ENCODE data around the gene DIAPH2.

DIAPH2 gene

DNA sequence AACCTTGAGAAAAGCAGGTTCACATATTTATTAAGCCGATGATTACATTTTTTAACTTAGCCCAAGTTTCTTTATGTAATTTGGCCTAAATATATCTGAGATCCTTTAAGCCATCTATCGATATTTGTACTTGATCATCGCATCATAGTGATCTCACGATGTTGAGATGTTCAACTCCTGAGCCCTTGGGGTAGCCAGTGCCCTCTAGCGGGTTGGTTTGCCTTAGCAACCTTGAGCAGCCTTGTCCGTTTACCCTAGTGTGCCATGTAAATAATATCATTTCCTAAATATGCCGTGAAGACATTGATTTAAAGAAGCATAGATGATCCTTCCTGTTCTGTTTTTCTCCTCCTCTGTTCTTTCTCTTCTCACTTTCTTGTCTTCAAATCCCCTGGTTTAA, 631.3 kb downstream of the DIAPH2 start:
- DNase-seq = no peak

DNA sequence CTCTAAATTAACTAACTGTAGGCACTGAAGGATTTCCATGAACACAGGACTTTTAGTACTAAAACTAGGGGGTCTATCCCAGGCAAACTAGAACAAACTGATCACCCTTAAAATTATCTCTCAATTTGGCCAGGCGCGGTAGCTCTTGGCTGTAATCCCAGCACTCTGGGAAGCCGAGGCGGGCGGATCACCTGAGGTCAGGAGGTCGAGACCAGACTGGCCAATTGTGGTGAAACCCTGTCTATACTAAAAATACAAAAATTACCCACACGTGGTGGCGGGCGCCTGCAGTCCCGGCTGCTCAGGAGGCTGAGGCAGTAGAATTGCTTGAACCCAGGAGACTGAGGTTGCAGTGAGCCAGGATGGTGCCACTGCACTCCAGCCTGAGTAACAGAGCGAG, 635.7 kb downstream of the DIAPH2 start:
- DNase-seq = no peak

DNA sequence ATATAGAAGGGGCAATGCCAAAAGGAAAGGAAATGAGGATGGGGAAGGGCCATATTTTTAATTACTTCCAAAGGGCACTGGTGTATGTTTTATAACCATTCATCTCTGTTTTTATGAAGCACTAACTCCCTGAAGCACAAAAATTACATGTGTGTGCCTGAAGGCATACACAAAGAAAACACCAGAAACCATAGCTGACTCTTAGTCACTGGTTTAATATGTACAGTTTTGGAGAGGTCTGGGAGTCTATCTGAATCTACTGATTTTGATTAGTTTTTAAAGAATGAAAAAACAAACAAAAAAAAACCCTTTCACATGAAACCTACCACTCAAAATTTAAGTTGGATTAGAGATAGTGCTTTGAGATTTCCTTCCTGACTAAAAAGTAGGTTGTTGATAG, 637.8 kb downstream of the DIAPH2 start:
- DNase-seq = no peak

DNA sequence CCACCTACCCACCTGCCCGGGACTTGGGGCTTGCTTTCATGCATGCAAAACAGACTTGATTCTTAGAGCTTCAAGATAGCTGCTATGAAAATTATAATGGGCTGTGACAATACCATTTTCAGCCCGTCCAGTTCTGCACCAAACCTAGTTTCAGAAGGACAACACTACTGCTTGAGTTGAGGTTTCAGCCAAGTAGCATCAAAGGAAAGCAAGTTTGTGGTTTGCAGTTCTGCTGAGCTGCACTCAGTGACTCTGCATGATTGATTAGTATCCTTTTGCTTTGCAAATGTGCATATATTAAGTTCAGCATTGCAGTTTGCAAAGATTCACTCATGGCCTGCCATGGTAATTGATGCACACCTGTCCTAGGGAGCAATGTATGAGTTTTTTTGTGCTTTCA, 641.8 kb downstream of the DIAPH2 start:
- DNase-seq = no peak

DNA sequence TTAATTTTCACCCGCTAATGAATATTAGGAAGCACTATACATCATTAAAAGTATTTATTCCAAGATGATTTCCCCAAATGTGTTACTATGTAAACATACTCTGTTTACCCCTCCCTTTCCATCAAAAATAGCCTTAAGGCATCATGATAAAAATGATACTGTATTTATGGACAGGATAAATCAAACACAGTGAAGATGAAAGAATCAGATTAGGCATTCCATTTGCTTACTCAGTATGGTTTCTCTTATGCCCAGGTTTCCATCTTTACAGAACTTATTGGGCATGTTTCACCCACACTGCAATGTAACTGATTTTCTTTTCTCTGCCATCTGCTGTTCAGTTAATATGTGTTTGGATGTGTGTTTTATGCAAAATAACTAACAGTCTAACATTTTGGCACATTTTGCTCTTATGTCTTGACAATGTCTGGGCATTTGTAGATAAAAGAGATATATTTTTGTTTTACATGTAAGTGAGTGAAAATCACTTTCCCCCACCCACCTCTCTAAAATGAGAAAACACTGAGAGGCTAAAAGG, 644.3 kb downstream of the DIAPH2 start:
- no peak for DNase-seq

DNA sequence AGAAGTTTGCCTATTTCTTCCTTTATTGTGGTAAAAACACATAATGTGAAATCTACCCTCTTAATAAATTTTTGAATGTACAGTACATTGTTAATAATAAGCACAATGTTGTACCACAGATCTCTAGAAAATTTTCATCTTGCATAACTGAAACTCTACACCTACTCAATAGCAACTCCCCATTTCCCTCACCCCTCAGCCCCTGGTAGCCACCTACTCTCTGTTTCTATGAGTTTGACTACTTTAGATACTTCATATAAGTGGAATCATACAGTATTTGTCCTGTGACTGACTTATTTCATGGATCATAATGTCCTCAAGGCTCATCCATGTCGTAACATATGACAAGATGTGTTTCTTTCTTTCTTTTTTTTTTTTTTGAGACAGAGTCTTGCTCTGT, 645.5 kb downstream of the DIAPH2 start:
- DNase-seq = peak; percentile 3

DNA sequence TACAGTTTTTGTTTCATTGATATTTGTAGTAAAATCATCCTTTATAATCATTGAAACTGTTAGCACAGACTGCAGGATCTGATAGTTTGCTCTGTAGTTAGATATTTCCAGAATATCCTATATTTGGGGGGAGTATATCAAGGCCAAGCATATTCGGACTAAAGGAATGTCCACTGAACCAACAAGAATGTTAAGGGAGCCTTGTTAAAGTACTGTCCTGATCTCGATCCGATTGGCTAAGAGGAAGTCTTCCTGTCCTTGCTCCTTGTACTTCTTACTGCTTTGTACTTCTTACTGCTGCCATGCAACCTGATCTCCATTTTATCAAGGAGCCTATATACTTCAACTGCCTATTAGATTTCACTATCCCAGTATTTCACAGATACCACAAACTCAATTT, 648.3 kb downstream of the DIAPH2 start:
- no peak for DNase-seq

DNA sequence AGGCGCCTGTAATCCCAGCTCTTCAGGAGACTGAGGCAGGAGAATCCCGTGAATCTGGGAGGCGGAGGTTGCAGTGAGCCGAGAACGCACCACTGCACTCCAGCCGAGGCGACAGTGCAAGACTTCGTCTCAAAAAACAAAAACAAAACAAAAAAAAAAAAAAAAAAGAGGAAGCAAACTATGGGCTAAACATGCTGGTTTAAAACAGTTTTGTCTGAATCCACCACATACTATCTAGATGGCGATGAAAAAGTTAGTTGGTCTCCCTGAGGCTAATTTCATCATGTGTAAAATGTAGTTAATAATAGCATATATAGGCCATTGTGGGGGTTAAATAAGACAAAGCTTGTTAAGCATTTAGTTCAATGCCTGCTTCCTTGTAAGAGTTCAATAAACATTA, 650.2 kb downstream of the DIAPH2 start:
- no peak for DNase-seq

DNA sequence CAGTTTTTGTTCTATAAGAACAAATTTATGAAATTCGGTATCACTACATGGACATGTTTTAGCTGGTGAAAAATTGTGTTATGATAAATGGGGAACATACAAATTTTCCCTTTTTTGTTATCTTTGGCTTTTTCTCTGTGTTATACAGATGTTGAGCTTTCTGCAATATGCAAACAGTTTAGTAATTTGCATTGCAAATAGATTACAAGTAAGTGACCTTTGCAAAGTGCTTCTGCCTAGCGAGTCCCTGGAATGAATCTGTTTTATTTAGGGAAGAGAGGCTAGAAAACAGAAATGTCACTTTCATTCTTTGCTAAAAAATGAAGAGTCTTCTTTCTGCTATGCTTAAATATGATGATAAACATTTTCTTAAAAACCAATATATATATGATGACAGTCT, 660.1 kb downstream of the DIAPH2 start:
- no peak for DNase-seq

DNA sequence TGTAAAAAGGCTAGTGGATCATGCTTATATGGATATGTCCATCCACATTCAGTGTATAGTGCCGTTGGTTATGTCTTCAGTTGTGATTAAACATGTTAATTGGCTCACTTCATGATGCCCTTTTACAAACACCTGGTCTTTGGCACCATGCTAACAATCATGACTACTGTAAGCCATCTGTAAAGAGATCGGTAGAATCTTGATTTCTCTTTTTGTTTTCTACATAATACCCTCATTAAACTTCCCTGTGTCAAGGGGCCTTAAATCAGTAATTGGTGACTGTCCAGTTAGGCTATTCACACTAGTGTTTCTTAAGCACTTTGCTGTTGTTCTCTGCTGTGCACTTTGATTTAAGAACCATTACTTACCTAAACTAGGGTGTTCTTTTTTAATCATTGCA, 674.3 kb downstream of the DIAPH2 start:
- DNase-seq = no peak

DNA sequence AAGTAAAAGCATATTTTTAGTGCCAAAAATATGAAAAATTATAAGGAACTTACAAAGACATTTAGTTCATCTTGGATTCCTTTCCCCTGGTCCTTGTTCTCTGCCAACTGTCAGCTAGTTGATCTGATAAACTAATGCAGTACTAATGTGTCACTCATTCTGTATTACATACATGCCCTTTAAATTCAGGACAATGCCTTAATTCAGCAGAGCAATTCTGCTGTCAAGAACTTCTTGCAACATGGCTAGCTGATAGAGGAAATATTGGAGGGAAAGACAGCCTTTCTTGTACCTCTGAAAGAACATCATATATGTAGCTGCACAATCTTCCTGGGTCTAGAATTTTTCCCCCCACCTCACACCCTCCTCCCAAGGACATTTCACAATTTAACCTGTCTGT, 679.2 kb downstream of the DIAPH2 start:
- DNase-seq = no peak

DNA sequence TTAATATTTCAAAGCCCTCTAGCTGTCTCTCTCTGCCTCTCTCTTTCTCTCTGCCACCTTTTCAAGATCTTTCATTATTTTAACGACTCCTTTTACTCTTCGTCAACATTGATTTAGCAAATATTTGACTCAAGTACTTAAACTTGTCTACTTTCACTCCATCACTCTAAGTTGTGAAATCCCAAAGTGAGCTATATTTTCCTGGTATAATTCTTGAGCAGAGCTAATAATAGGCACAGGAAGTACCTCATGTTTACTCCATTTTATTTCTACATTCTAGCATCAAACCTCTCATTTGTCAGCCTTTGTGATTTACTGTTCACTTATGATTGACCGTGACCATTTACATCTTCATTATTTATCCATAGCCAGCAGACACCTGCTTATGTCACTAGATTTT, 681.6 kb downstream of the DIAPH2 start:
- no peak for DNase-seq

DNA sequence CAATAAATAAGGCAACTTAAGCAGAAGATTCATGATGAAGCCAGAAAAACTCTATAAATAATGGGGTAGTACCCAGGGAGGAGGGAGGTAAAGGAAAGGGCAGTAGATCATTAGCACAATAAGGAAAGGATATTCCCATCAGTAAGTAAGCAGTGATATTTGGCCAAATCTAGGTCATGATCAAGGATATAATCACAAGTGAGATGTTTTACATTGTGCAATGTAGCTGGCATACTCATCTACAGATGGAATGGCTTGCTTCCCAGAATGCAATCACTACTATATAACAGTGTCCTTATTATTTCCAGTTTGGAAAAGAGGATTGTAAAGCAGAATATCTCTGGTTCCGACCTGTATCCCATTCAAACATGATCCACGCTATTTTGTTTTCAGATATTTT, 682.5 kb downstream of the DIAPH2 start:
- no peak for DNase-seq

DNA sequence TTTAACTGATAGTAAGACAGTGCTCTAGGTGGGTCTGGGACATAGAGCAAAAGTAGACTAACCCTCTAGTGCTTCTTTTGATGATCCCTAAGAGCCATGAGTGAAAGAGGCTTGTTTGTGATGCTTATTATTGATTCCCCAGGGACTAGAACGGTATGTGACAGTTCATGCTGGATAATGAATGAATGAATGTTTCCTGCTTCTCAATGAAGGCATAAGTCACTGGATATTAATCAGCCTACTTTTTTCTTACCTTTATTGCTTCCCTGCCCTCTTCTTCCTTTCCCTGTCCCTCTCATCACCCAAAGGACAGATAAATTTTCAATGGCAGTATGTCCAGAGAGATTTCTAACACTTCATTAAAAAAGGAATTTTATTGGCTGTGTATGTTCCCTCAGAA, 685.3 kb downstream of the DIAPH2 start:
- no peak for DNase-seq

DNA sequence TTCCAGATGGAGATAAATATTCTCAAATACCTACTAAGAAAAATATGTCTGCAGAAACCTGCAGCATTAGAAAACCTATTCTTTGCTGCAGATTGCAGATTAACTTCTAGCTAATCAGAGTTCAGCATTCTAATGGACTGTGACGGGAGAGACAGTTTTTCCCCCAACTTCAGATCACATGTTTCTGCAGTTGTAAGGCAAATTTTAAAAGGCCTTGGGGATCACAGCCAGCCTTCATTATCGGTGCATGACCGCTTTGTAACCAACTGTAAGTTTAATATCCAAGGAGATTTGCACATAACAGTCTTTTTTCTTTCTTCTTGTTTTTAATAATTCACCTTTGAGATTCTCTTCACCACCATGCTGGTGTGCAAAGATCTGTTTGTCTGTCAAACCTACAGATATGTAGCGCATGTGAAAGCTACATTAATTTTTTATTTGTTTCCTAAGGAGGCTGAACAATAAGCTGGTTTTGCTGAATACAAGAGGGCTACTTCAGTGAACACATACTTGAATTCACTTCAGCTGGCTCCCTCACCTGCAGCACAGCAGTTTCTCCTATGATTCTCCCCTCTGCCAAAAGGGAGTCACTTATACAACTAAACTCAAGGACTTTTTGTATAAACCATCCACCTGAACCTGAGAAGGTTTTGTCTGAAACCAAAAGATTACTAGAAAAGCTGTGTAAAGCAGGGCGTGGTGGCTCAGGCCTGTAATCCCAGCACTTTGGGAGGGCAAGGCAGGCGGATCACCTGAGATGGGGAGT, 687.5 kb downstream of the DIAPH2 start:
- DNase-seq = no peak

DNA sequence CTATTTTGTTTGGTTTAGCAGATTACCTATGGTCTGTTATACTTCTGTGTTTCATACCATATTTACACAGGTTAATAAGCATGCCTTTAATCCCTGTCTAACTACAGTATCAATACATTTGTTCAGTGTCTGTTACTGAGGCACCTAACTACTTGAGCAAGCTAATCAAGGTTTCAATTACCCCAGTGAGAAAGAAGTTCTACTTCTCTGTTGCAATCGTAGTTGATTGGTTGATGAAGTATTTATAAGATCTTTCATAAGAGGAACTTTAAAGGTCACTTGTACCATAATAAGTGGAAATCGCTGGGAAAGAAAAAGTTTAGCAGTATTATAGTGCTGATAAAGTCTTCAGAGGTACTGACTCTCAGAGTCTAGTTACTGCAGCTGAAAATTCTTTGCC, 689.6 kb downstream of the DIAPH2 start:
- no peak for DNase-seq

DNA sequence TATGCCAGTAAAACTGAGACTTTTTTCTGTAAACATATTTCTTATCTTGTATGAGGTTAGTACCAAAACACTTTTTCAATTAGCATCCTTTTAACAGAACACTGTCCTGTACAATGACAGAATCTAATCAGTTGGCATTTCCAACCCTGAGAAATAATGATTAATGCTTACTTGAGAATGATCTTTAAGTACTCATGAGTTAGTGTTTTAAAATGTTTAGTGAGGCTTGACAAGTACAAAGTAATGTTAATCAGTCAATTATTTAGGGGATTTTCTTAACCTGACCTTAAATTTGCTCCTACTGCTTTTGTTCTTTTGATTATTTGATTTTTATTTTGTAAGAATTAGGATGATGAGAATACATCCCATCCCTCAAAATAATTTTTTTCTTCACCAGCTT, 695.6 kb downstream of the DIAPH2 start:
- no peak for DNase-seq

DNA sequence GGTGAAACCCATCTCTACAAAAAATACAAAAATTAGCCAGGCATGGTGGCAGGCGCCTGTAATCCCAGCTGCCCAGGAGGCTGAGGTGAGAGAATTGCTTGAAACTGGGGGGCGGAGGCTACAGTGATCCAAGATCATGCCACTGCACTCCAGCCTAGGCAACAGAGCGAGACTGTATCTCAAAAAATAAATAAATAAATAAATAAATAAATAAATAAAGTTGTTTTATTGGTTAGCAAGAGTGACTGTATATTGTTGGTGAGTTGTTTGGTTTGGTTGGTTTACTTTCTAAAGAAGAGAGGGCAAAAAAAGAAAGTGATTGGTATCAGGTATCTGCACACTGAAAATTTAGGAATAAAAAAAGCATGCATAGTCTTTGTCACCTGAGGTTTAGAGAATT, 700.0 kb downstream of the DIAPH2 start:
- DNase-seq = no peak

DNA sequence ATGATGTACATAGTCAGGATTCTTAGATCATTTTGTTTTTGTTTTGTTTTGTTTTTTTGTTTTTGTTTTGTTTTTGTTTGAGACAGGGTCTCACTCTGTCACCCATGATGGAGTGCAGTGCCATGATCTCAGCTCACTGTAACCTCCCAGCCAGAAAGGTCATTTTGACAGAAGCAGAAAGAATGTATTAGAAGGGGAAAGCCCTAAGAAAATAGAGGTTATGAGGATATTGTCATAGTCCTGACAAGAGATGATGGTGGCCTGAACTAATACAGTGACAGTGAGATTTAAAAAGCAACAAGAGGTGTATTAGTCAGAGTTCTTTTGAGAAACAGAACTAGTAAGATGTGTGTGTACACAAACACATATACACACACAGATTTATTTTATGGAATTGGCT, 702.4 kb downstream of the DIAPH2 start:
- no peak for DNase-seq

DNA sequence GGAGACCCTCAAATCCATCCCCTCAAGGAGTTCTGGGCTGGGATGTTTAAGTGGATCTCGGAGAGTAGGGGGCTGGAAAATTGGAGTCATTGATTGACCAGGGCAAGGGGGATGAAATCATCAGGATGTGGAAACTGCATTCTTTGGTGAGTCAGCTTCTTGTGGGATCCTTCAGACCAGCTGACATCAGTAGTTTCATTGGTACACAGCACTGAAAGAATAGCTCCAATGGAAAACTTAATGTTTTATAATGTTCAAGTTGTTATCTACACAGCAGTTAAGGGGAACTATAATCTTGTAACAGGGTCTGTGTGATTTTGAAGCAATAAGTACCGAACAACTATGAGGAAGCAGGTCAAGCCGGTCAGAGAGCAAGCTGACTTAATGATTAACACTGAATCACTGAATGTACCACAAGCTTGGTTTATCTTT, 705.1 kb downstream of the DIAPH2 start:
- no peak for DNase-seq

DNA sequence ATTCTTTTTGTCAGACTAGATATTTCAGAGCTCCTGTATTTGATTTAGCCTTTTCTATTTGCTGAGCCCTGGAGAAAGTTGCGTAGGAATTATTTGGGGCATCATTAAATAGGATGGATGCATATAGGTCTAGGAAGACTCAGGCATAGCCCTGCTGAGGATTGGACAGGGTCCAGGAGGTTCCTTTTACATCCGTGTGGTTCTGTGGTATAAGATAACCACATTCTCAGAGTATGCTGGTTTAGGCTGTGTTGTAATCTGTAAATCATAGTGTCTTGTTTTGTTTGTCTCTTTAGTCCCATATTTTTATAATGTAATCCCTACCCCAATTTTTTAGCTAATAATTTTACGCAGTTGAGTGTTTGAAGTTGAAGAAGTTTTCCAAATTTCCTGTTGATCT, 712.7 kb downstream of the DIAPH2 start:
- no peak for DNase-seq

DNA sequence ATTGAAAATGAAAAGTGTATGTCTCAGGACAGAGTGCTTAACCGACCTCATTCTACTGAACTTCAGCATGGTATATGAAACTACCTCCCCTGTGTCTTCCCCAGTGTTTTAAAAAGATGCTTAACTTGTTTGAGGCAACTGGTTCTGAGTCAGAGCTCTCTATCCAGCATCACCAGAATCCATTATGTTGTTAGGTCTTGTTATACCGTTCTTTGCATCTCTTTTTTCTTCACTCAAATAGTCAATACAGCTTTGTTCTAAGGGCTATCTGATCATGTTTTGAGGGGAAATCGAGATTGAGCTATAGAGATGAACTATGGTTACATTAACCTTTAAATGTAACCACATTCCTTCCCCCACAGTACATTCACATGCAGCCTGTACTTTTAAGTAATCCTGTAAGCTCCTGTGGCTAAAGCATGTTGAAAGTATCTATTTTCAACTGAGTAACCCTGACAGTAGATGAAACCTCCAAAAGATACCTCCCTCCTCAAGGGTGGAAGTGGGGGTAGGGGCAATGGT, 713.4 kb downstream of the DIAPH2 start:
- DNase-seq = peak; percentile 8

DNA sequence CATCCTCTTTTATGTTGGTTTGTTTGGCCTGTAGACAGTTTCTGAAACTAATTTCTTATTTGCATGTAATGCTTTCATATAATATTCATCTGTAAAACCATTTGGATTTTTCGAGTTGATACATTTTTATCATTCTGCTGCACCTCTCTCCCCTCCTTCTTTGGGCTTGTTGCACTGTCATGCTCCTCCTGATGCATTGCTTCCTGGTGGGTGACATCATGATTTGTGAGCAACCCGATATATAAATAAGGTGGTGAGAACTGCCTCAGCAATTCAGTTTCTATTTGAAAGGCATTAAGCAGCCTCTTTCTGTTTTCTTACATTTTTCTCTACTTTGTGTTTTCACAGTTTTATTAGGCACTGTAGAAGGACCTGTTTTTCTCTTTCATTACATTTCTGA, 714.8 kb downstream of the DIAPH2 start:
- DNase-seq = peak; percentile 11

DNA sequence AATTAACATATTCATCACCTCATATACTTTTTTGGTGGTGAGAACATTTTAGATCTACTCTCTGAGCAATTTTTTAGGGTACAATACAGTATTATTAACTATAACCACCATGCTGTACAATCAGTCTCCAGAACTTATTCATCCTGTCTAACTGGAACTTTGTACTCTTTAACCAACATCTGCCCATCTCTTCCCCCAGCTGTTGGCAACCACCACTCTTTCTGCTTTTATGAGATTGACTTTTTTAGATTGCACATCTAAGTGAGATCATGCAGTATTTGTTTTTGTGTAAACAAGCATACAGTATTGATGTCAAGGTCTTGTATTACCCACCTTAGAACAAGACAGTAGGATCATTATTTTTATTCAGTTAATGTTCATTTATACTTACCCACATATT, 715.9 kb downstream of the DIAPH2 start:
- DNase-seq = no peak

DNA sequence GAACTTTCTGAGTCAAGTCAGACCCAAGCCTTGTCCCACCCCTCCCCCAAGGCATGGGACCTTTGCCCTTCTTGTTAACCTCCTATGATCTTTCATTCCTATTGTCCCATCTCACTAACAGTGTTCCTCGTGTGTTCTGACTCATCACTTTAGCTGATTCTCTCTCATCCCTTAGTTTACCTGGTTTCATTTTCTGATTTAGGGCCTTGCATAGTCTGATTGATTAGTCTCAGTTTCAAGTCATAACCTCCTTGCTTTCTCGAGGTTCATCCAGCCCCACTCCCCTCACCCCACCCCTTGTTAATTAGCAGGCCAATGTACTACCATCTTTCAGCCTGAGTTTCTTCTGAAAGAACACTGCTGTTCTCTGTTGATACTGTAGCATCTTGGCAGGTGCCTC, 716.5 kb downstream of the DIAPH2 start:
- DNase-seq = peak; percentile 41

All from activated CD4-positive, alpha-beta T cell treated with anti-CD3 and anti-CD28 coated beads for 48 hours (primary cell).